ENCODE results near the gene DPP3. TPM values are rescaled to one million over a fixed set of nuclear protein-coding genes. Genes with fewer than 3 reads are reported as not detected.

Gene DPP3
- total RNA-seq, 1 experiment from 2014 or later = 180 TPM

- TF ChIP-seq TCF7L2 (IDR thresholded peaks at IDR 0.05; ENCODE audit: low read depth, low read length) (no peak), SIN3A (IDR thresholded peaks at IDR 0.05; ENCODE audit: borderline replicate concordance, insufficient read depth, low read depth, low read length) (peak; percentile 99), REST (IDR thresholded peaks at IDR 0.05; ENCODE audit: insufficient read depth in 1 of 2, low read depth in 2 of 2, low read length in 1 of 2) (peak in 1 of 2 experiments; percentile 71; a peak in 1 of 4 replicates), POLR2AphosphoS5 (IDR thresholded peaks at IDR 0.05; ENCODE audit: low read depth, low read length) (peak; percentile 91), CTCF (IDR thresholded peaks at IDR 0.05) (no peak)
- POLR2A ChIA-PET = no interaction called here
- DNase-seq (ENCODE audit: low read depth, low spot score) (peak; percentile 42), ATAC-seq (peak; percentile 99)
- intact Hi-C loops (cut with micrococcal nuclease; ENCODE audit: unreplicated experiment) = no loop called here
- H3K27me3 ChIP-seq (ENCODE audit: control insufficient read depth, insufficient read depth, low read length) = no peaks in the 10 kb centered on the region
- CTCF ChIA-PET = no interaction called here
- in situ Hi-C loops (cut with HindIII; ENCODE audit: low pct_unique_long_range_greater_than_20kb, low sequenced_read_pairs) = no loop called here
- H3K4me3 ChIP-seq (ENCODE audit: low read depth in 2 of 2, low read length in 2 of 2) = peak within 1 kb of the TSS; percentile 80 to 96
- BruUV-seq (replicated peaks) = no TSS peak
- H3K4me1 ChIP-seq (ENCODE audit: control insufficient read depth, insufficient read depth, low read length) = peaks cover 6% of the 10 kb centered on the region
- H3K9me3 ChIP-seq (ENCODE audit: control insufficient read depth, insufficient read depth, low read depth, low read length) = no peaks in the 10 kb centered on the region
- peak within 1 kb of the TSS; percentile 88 for H3K27ac ChIP-seq (ENCODE audit: low read length)
- no peaks in the 10 kb centered on the region; the same call in 1 of the 2 replicates for H3K36me3 ChIP-seq (ENCODE audit: control insufficient read depth, insufficient read depth, low read length)
Observed at GRCh38 chr11:66510271-66510989, 30.2 kb downstream of the DPP3 start, which contains the start of gene BBS1. Gene BBS1, plus strand, starts transcription at chr11:66510635. Its CDS starts 25 bp downstream, at chr11:66510660.

GRCh38 chr11:66510990-66511339 is 30.7 kb downstream of the DPP3 start:
- intact Hi-C loops (cut with micrococcal nuclease; ENCODE audit: unreplicated experiment) = no loop called here
- H3K27ac ChIP-seq (ENCODE audit: low read length) = peak overlapping the region; percentile 88
- DNase-seq (ENCODE audit: low read depth, low spot score) (no peak), ATAC-seq (no peak)
- no TSS peak for BruUV-seq (replicated peaks)
- POLR2A ChIA-PET = no interaction called here
- CTCF ChIA-PET = no interaction called here
- H3K27me3 ChIP-seq (ENCODE audit: control insufficient read depth, insufficient read depth, low read length) = no peaks in the 10 kb centered on the region
- peak overlapping the region; percentile 80 to 96 for H3K4me3 ChIP-seq (ENCODE audit: low read depth in 2 of 2, low read length in 2 of 2)
- no peaks in the 10 kb centered on the region; the same call in 1 of the 2 replicates for H3K36me3 ChIP-seq (ENCODE audit: control insufficient read depth, insufficient read depth, low read length)
- H3K9me3 ChIP-seq (ENCODE audit: control insufficient read depth, insufficient read depth, low read depth, low read length) = no peaks in the 10 kb centered on the region
- TF ChIP-seq SIN3A (IDR thresholded peaks at IDR 0.05; ENCODE audit: borderline replicate concordance, insufficient read depth, low read depth, low read length) = no peak
- no peak for TF ChIP-seq TCF7L2 (IDR thresholded peaks at IDR 0.05; ENCODE audit: low read depth, low read length)
- no peak for TF ChIP-seq POLR2AphosphoS5 (IDR thresholded peaks at IDR 0.05; ENCODE audit: low read depth, low read length)
- no peak for TF ChIP-seq CTCF (IDR thresholded peaks at IDR 0.05)
- TF ChIP-seq REST (IDR thresholded peaks at IDR 0.05; ENCODE audit: insufficient read depth in 1 of 2, low read depth in 2 of 2, low read length in 1 of 2) = no peak
- in situ Hi-C loops (cut with HindIII; ENCODE audit: low pct_unique_long_range_greater_than_20kb, low sequenced_read_pairs) = no loop called here
- H3K4me1 ChIP-seq (ENCODE audit: control insufficient read depth, insufficient read depth, low read length) = peaks cover 6% of the 10 kb centered on the region

Data from Panc1 (cell line).